Subcutaneous adipose tissue (tissue), 4 donors: Measurements from ENCODE around the gene CDK3. TPM values are rescaled to one million over a fixed set of nuclear protein-coding genes. Genes with fewer than 3 reads are reported as not detected.

Source experiments
- CTCF ChIP-seq: fragments of 450-650 bp; IDR thresholded peaks from one replicate; pipeline ENCODE4 v1.5.1; 2016; ENCODE audit warnings: low read depth, mild to moderate bottlenecking, control low read depth, antibody characterized with exemption, moderate library complexity
- total RNA-seq, 4 donors: library from RNA; depleted of rRNA; stranded (reverse); fragments of >200 nt; gene quantifications; one replicate each; pipeline ENCODE4 v1.1.0, GENCODE V29; 2016

CDK3 gene
- total RNA-seq, 4 donors from 2014 or later: 4.9 to 10.2 (median 5.7) TPM

- TF ChIP-seq CTCF: no peak
These were observed 9.5 kb downstream of the CDK3 start for GRCh38 chr17:76009969-76010661.

GRCh38 chr17:76011951-76012350 lies 11.3 kb downstream of the CDK3 start:
- no peak for TF ChIP-seq CTCF

GRCh38 chr17:76013377-76013932 lies 12.8 kb downstream of the CDK3 start:
- no peak for TF ChIP-seq CTCF

GRCh38 chr17:76014100-76014924 lies 13.7 kb downstream of the CDK3 start:
- no peak for TF ChIP-seq CTCF

- no peak for TF ChIP-seq CTCF
These were observed 14.2 kb downstream of the CDK3 start for GRCh38 chr17:76014925-76015261.

GRCh38 chr17:76017481-76018339 lies 17.1 kb downstream of the CDK3 start:
- TF ChIP-seq CTCF: no peak
